Activated CD4-positive, alpha-beta memory T cell treated with anti-CD3 and anti-CD28 coated beads, Interleukin-2, amount 10 ng/mL, durations not matched to agents 7 days and 5 days (primary cell): ENCODE data around the gene TMEM151A. TPM values are rescaled to one million over a fixed set of nuclear protein-coding genes. Genes with fewer than 3 reads are reported as not detected.

Experiments
- CTCF ChIA-PET: fragments of 350-600 bp; sonication (Branson Sonifier 250); formaldehyde crosslinking; loops from one replicate; lab custom pipeline; 2021; ENCODE audit warnings: antibody characterized with exemption, inconsistent platforms; lab: Charles Lee
- POLR2A ChIA-PET: fragments of 350-600 bp; sonication (Branson Sonifier 250); formaldehyde crosslinking; loops from one replicate; lab custom pipeline; 2021; ENCODE audit warnings: antibody characterized with exemption; lab: Charles Lee
- DNase-seq: peaks from one replicate; pipeline ENCODE4 v3.0.0-alpha.2; 2020
- H3K27ac Mint-ChIP-seq: one replicate; pipeline ENCODE4 v1.8.0; 2021; ENCODE audit warnings: mild to moderate bottlenecking, mixed read lengths
- H3K27me3 Mint-ChIP-seq: one replicate; pipeline ENCODE4 v1.8.0; 2021; ENCODE audit warnings: mixed read lengths
- H3K36me3 Mint-ChIP-seq: one replicate; pipeline ENCODE4 v1.8.0; 2021; ENCODE audit warnings: low read depth, mixed read lengths
- H3K4me1 Mint-ChIP-seq: one replicate; pipeline ENCODE4 v1.8.0; 2021; ENCODE audit warnings: mixed read lengths
- H3K4me3 Mint-ChIP-seq: one replicate; pipeline ENCODE4 v1.8.0; 2021; ENCODE audit warnings: mild to moderate bottlenecking, mixed read lengths
- H3K9me3 Mint-ChIP-seq: one replicate; pipeline ENCODE4 v1.8.0; 2021; ENCODE audit warnings: mixed read lengths
- total RNA-seq, 2 experiments: library from RNA; stranded (reverse); gene quantifications; one replicate each; pipeline ENCODE4 v1.2.3, GENCODE V29; 2021

Gene TMEM151A
- total RNA-seq, 2 experiments from 2014 or later, result not detected

GRCh38 chr11:66339162-66339675, 47.5 kb downstream of the TMEM151A start:
- POLR2A ChIA-PET, result no interaction called here
- H3K9me3 Mint-ChIP-seq, result no peaks in the 10 kb centered on the region
- CTCF ChIA-PET, result interaction anchor here (0.9 kb wide), 1 partner anchor 27 kb away, joined by 4 read pairs; no protein-coding TSS in a partner anchor
- no peak overlapping the region for H3K4me3 Mint-ChIP-seq
- H3K27ac Mint-ChIP-seq, result no peak overlapping the region
- no peak for DNase-seq
- H3K27me3 Mint-ChIP-seq, result peaks cover 4% of the 10 kb centered on the region
- peaks cover 40% of the 10 kb centered on the region for H3K36me3 Mint-ChIP-seq
- H3K4me1 Mint-ChIP-seq, result peaks cover 44% of the 10 kb centered on the region

GRCh38 chr11:66339686-66340483, 48.2 kb downstream of the TMEM151A start:
- no peak for DNase-seq
- H3K27ac Mint-ChIP-seq, result no peak overlapping the region
- no peak overlapping the region for H3K4me3 Mint-ChIP-seq
- ChIA-PET POLR2A (interaction anchor here (1.7 kb wide), 1 partner anchor 27 kb away, joined by 4 read pairs; no protein-coding TSS in a partner anchor), CTCF (interaction anchor here (0.9 kb wide), 1 partner anchor 28 kb away, joined by 4 read pairs; no protein-coding TSS in a partner anchor)
- H3K27me3 Mint-ChIP-seq, result peaks cover 4% of the 10 kb centered on the region
- peaks cover 40% of the 10 kb centered on the region for H3K36me3 Mint-ChIP-seq
- no peaks in the 10 kb centered on the region for H3K9me3 Mint-ChIP-seq
- peaks cover 49% of the 10 kb centered on the region for H3K4me1 Mint-ChIP-seq

- Mint-ChIP-seq H3K36me3 (peaks cover 40% of the 10 kb centered on the region), H3K27ac (no peak overlapping the region), H3K27me3 (peaks cover 2% of the 10 kb centered on the region), H3K9me3 (no peaks in the 10 kb centered on the region), H3K4me1 (peaks cover 58% of the 10 kb centered on the region), H3K4me3 (no peak overlapping the region)
- no peak for DNase-seq
- POLR2A ChIA-PET, result interaction anchor here (1.7 kb wide), 1 partner anchor 28 kb away, joined by 4 read pairs; no protein-coding TSS in a partner anchor
- CTCF ChIA-PET, result no interaction called here
These were observed 49.2 kb downstream of the TMEM151A start for GRCh38 chr11:66340596-66341501.

GRCh38 chr11:66341502-66342126, 49.9 kb downstream of the TMEM151A start:
- Mint-ChIP-seq H3K9me3 (no peaks in the 10 kb centered on the region), H3K4me3 (no peak overlapping the region), H3K27ac (no peak overlapping the region), H3K27me3 (no peaks in the 10 kb centered on the region), H3K4me1 (peaks cover 57% of the 10 kb centered on the region), H3K36me3 (peaks cover 40% of the 10 kb centered on the region)
- no peak for DNase-seq
- CTCF ChIA-PET, result no interaction called here
- POLR2A ChIA-PET, result interaction anchor here (1.7 kb wide), 1 partner anchor 29 kb away, joined by 4 read pairs; no protein-coding TSS in a partner anchor

- DNase-seq, result no peak
- ChIA-PET POLR2A (interaction anchor here (2.0 kb wide), 1 partner anchor 8 kb away, joined by 13 read pairs; the partner anchor contains the start of gene RIN1), CTCF (interaction anchor here (4.1 kb wide), 1 partner anchor 43 kb away, joined by 19 read pairs; no protein-coding TSS in a partner anchor)
- Mint-ChIP-seq H3K9me3 (no peaks in the 10 kb centered on the region), H3K4me1 (peaks cover 47% of the 10 kb centered on the region), H3K27me3 (no peaks in the 10 kb centered on the region), H3K27ac (no peak overlapping the region), H3K36me3 (peaks cover 36% of the 10 kb centered on the region), H3K4me3 (peak overlapping the region; percentile 96)
These were observed 51.5 kb downstream of the TMEM151A start for GRCh38 chr11:66343176-66343575.

GRCh38 chr11:66344550-66345315, 53.0 kb downstream of the TMEM151A start, which contains the start of gene BRMS1:
Gene BRMS1, minus strand, starts transcription at chr11:66345104. Its CDS starts 2,870 bp downstream, at chr11:66342234.
- peak; percentile 97 for DNase-seq
- no peaks in the 10 kb centered on the region for H3K27me3 Mint-ChIP-seq
- ChIA-PET POLR2A (interaction anchor here (0.9 to 3.5 kb wide), 15 partner anchors 8 to 498 kb away, joined by 3 to 23 read pairs (median 5); partner anchors contain the start of genes BANF1, EIF1AD, MRPL11 and RCE1), CTCF (interaction anchor here (0.7 to 4.1 kb wide), 5 partner anchors 18 to 117 kb away, joined by 4 to 25 read pairs (median 6); no protein-coding TSS in a partner anchor)
- H3K4me3 Mint-ChIP-seq, result peak within 1 kb of the TSS; percentile 96
- peaks cover 51% of the 10 kb centered on the region for H3K4me1 Mint-ChIP-seq
- H3K27ac Mint-ChIP-seq, result peak within 1 kb of the TSS; percentile 87
- H3K9me3 Mint-ChIP-seq, result no peaks in the 10 kb centered on the region
- H3K36me3 Mint-ChIP-seq, result peaks cover 28% of the 10 kb centered on the region

- peak overlapping the region; percentile 96 for H3K4me3 Mint-ChIP-seq
- H3K9me3 Mint-ChIP-seq, result no peaks in the 10 kb centered on the region
- DNase-seq, result no peak
- peak overlapping the region; percentile 87 for H3K27ac Mint-ChIP-seq
- peaks cover 51% of the 10 kb centered on the region for H3K4me1 Mint-ChIP-seq
- peaks cover 28% of the 10 kb centered on the region for H3K36me3 Mint-ChIP-seq
- ChIA-PET CTCF (interaction anchor here (0.6 to 4.1 kb wide), 8 partner anchors 10 to 117 kb away, joined by 3 to 25 read pairs (median 4); partner anchors contain the start of gene SLC29A2), POLR2A (interaction anchor here (1.0 to 3.5 kb wide), 11 partner anchors 9 to 497 kb away, joined by 3 to 23 read pairs (median 5); partner anchors contain the start of genes BANF1, EIF1AD, MRPL11 and RCE1)
- no peaks in the 10 kb centered on the region for H3K27me3 Mint-ChIP-seq
These were observed 53.6 kb downstream of the TMEM151A start for GRCh38 chr11:66345316-66345649.

Other genes with a start within 250 kb of the TMEM151A start
- not detected for gene GAL3ST3, start 242.7 kb upstream of the TMEM151A start, total RNA-seq
- 100 to 1,000 TPM; 230 to 241 TPM for gene SF3B2, start 239.5 kb upstream of the TMEM151A start, total RNA-seq
- gene PACS1, start 221.6 kb upstream of the TMEM151A start, total RNA-seq, result 10 to 100 TPM; 86.4 to 95.0 TPM
- 10 to 100 TPM; 32.8 to 33.9 TPM for gene KLC2, start 34.2 kb upstream of the TMEM151A start, total RNA-seq
- 100 to 1,000 TPM; 146 to 150 TPM for gene RAB1B, start 23.3 kb upstream of the TMEM151A start, total RNA-seq
- gene CNIH2, start 13.7 kb upstream of the TMEM151A start, total RNA-seq, result 1 to 10 TPM; 1.9 to 2.1 TPM
- gene YIF1A, start 2.8 kb upstream of the TMEM151A start, total RNA-seq, result 10 to 100 TPM; 49.5 to 52.5 TPM
- not detected for gene CD248, start 25.1 kb downstream of the TMEM151A start, total RNA-seq
- under 1 TPM; 0.43 to 0.73 TPM for gene RIN1, start 44.5 kb downstream of the TMEM151A start, total RNA-seq
- gene BRMS1, start 53.2 kb downstream of the TMEM151A start, total RNA-seq, result 10 to 100 TPM; 39.7 to 40.4 TPM
- gene B4GAT1, start 55.7 kb downstream of the TMEM151A start, total RNA-seq, result 1 to 10 TPM; 8.4 to 8.7 TPM
- gene SLC29A2, start 79.9 kb downstream of the TMEM151A start, total RNA-seq, result 1 to 10 TPM; 8.4 to 9.0 TPM
- under 1 TPM in 1 of 2 experiments, not detected in 1; 0.20 TPM for gene NPAS4, start 129.1 kb downstream of the TMEM151A start, total RNA-seq
- 10 to 100 TPM; 44.2 to 55.3 TPM for gene MRPL11, start 147.0 kb downstream of the TMEM151A start, total RNA-seq
- gene PELI3, start 175.0 kb downstream of the TMEM151A start, total RNA-seq, result 1 to 10 TPM; 6.8 to 7.5 TPM
- gene DPP3, start 188.5 kb downstream of the TMEM151A start, total RNA-seq, result 10 to 100 TPM; 59.3 to 60.6 TPM
- gene BBS1, start 218.7 kb downstream of the TMEM151A start, total RNA-seq, result 10 to 100 TPM; 16.8 to 16.9 TPM